Stimulated activated CD8-positive, alpha-beta memory T cell treated with anti-CD3 and anti-CD28 coated beads, Interleukin-15, amount 100 ng/mL, for 1 hour (primary cell): Measurements from ENCODE around the gene TCEAL1.
"Not testable (repeated sequence)": the region's sequence is repeated elsewhere in the genome, so short reads cannot be mapped to it uniquely, and the experiment has no call there.

ENCODE experiments used
- DNase-seq: peaks from one replicate; pipeline ENCODE4 v3.0.0-alpha.2; 2020; ENCODE audit warnings: low read depth

TCEAL1 gene

GRCh38 chrX:103635436-103635835, 6.7 kb downstream of the TCEAL1 start:
- no peak for DNase-seq

GRCh38 chrX:103637604-103638338, 9.0 kb downstream of the TCEAL1 start:
- DNase-seq, result no peak

- DNase-seq, result not testable (repeated sequence)
Measured at GRCh38 chrX:103638479-103639346, 9.9 kb downstream of the TCEAL1 start.

- no peak for DNase-seq
Measured at GRCh38 chrX:103640401-103641155, 11.8 kb downstream of the TCEAL1 start.

- DNase-seq, result no peak
Measured at GRCh38 chrX:103644125-103644524, 15.3 kb downstream of the TCEAL1 start.

GRCh38 chrX:103647630-103648029, 18.9 kb downstream of the TCEAL1 start:
- no peak for DNase-seq

GRCh38 chrX:103651151-103651773, 22.5 kb downstream of the TCEAL1 start:
- no peak for DNase-seq

- not testable (repeated sequence) for DNase-seq
Measured at GRCh38 chrX:103655230-103656000, 26.6 kb downstream of the TCEAL1 start.

GRCh38 chrX:103656617-103657016, 27.8 kb downstream of the TCEAL1 start:
- DNase-seq, result no peak

GRCh38 chrX:103657066-103657465, 28.3 kb downstream of the TCEAL1 start:
- DNase-seq, result not testable (repeated sequence)

GRCh38 chrX:103658681-103659433, 30.1 kb downstream of the TCEAL1 start:
- DNase-seq, result no peak

- not testable (repeated sequence) for DNase-seq
Measured at GRCh38 chrX:103659460-103659859, 30.7 kb downstream of the TCEAL1 start.

GRCh38 chrX:103663981-103664762, 35.4 kb downstream of the TCEAL1 start:
- DNase-seq, result no peak

GRCh38 chrX:103666202-103667107, 37.7 kb downstream of the TCEAL1 start:
- DNase-seq, result no peak

GRCh38 chrX:103669745-103670144, 41.0 kb downstream of the TCEAL1 start:
- no peak for DNase-seq

- DNase-seq, result no peak
Measured at GRCh38 chrX:103674531-103675454, 46.0 kb downstream of the TCEAL1 start.

- no peak for DNase-seq
Measured at GRCh38 chrX:103678199-103678993, 49.6 kb downstream of the TCEAL1 start.
